NCI-H446 (cell line): ENCODE measurements around the gene GM2A.

Experiments
- DNase-seq, 2 experiments: peaks; one replicate each; lab custom pipeline; 2025; lab: John Stamatoyannopoulos, UW

The GM2A gene

GRCh38 chr5:151252762-151253604 is at the start of gene GM2A:
TSS of gene GM2A (plus strand) at chr5:151253185. CDS start at chr5:151253217, 32 bp downstream.
- peak; percentile 94 to 97 for DNase-seq

- no peak for DNase-seq
These were observed 48.9 kb upstream of the GM2A start for GRCh38 chr5:151204051-151204450.

GRCh38 chr5:151205411-151205810 is 47.6 kb upstream of the GM2A start:
- DNase-seq: no peak

- DNase-seq: no peak
These were observed 44.5 kb upstream of the GM2A start for GRCh38 chr5:151208481-151208914.

GRCh38 chr5:151212406-151212798 is 40.6 kb upstream of the GM2A start:
- no peak for DNase-seq

GRCh38 chr5:151213803-151214613 is 39.0 kb upstream of the GM2A start:
- DNase-seq: no peak

- no peak for DNase-seq
These were observed 38.1 kb upstream of the GM2A start for GRCh38 chr5:151214614-151215545.

GRCh38 chr5:151215546-151215880 is 37.5 kb upstream of the GM2A start:
- DNase-seq: no peak

- no peak for DNase-seq
These were observed 36.2 kb upstream of the GM2A start for GRCh38 chr5:151216781-151217180.

GRCh38 chr5:151218177-151218576 is 34.8 kb upstream of the GM2A start:
- DNase-seq: no peak

GRCh38 chr5:151219138-151219537 is 33.8 kb upstream of the GM2A start:
- no peak for DNase-seq

GRCh38 chr5:151219789-151220188 is 33.2 kb upstream of the GM2A start:
- no peak for DNase-seq

GRCh38 chr5:151221574-151221973 is 31.4 kb upstream of the GM2A start:
- DNase-seq: no peak

GRCh38 chr5:151222054-151222789 is 30.8 kb upstream of the GM2A start:
- DNase-seq: no peak

- no peak for DNase-seq
These were observed 30.1 kb upstream of the GM2A start for GRCh38 chr5:151222790-151223446.

- peak in 1 of 2 experiments; percentile 11 for DNase-seq
These were observed 29.3 kb upstream of the GM2A start, which contains the start of gene CCDC69 for GRCh38 chr5:151223447-151224264. TSS of gene CCDC69 (minus strand) at chr5:151224092. CDS start at chr5:151223970, 122 bp downstream.

GRCh38 chr5:151224372-151224771 is 28.6 kb upstream of the GM2A start:
- DNase-seq: no peak

- no peak for DNase-seq
These were observed 27.9 kb upstream of the GM2A start for GRCh38 chr5:151225071-151225470.

- DNase-seq: no peak
These were observed 27.5 kb upstream of the GM2A start for GRCh38 chr5:151225475-151225874.
